Mesenchymal stem cell (in vitro differentiated cells and primary cell): Measurements from ENCODE around the gene METTL26.

Source experiments
- DNase-seq: peaks from one replicate; pipeline ENCODE4 v3.0.0-alpha.2; 2013
- H2AFZ ChIP-seq: one replicate; pipeline ENCODE4 v1.6.1; 2013; ENCODE audit warnings: low read depth, mild to moderate bottlenecking, control low read depth, inconsistent platforms, low read length, moderate library complexity
- H2AK5ac ChIP-seq: 2 replicates; pipeline ENCODE4 v1.6.1; 2013; ENCODE audit warnings: low read length, moderate library complexity, mild to moderate bottlenecking, inconsistent platforms; ENCODE audit not compliant: severe bottlenecking
- H2BK120ac ChIP-seq: one replicate; pipeline ENCODE4 v1.6.1; 2013; ENCODE audit warnings: low read depth, mild to moderate bottlenecking, inconsistent platforms, low read length, moderate library complexity
- H2BK12ac ChIP-seq, 2 experiments: one replicate each; pipeline ENCODE4 v1.6.1; 2013; ENCODE audit warnings: inconsistent platforms in 2 of 2, low read length in 2 of 2, mild to moderate bottlenecking in 2 of 2, moderate library complexity in 2 of 2, control low read depth in 1 of 2
- H2BK15ac ChIP-seq: one replicate; pipeline ENCODE4 v1.6.1; 2013; ENCODE audit warnings: mild to moderate bottlenecking, low read depth, inconsistent platforms; ENCODE audit not compliant: poor library complexity, severe bottlenecking
- H2BK5ac ChIP-seq: 2 replicates; pipeline ENCODE4 v1.6.1; 2013; ENCODE audit warnings: low read depth, mild to moderate bottlenecking, low read length, control low read depth, inconsistent platforms; ENCODE audit not compliant: poor library complexity, severe bottlenecking
- H3K14ac ChIP-seq, 2 experiments: one replicate each; pipeline ENCODE4 v1.6.1; 2013; ENCODE audit warnings: inconsistent platforms in 2 of 2, low read length in 2 of 2, control low read depth in 1 of 2, mild to moderate bottlenecking in 1 of 2, moderate library complexity in 1 of 2
- H3K18ac ChIP-seq, 2 experiments: one replicate each; pipeline ENCODE4 v1.6.1; 2013; ENCODE audit warnings: inconsistent platforms in 2 of 2, low read length in 2 of 2, control low read depth in 1 of 2, low read depth in 1 of 2, mild to moderate bottlenecking in 1 of 2
- H3K23ac ChIP-seq, 2 experiments: one replicate each; pipeline ENCODE4 v1.6.1; 2013; ENCODE audit warnings: inconsistent platforms in 2 of 2, low read length in 2 of 2, mild to moderate bottlenecking in 2 of 2, moderate library complexity in 2 of 2, control low read depth in 1 of 2
- H3K27ac ChIP-seq: 2 replicates; pipeline ENCODE4 v1.5.1; 2013; ENCODE audit warnings: mild to moderate bottlenecking, moderate library complexity, low read length, control low read depth, inconsistent platforms; ENCODE audit not compliant: poor library complexity, severe bottlenecking
- H3K27me3 ChIP-seq, 2 experiments: 2 replicates each; pipeline versions ENCODE4 v1.6.1 to v1.7.0; 2013; ENCODE audit warnings: low read length in 2 of 2, mild to moderate bottlenecking in 2 of 2, moderate library complexity in 2 of 2, control low read depth in 1 of 2, inconsistent platforms in 1 of 2; ENCODE audit not compliant: control insufficient read depth in 1 of 2, insufficient read depth in 1 of 2
- H3K36me3 ChIP-seq, 2 experiments: 2 replicates each; pipeline versions ENCODE4 v1.6.1 to v1.7.0; 2013; ENCODE audit warnings: low read length in 2 of 2, control low read depth in 1 of 2, inconsistent platforms in 1 of 2, low read depth in 1 of 2, mild to moderate bottlenecking in 1 of 2; ENCODE audit not compliant: insufficient read depth in 2 of 2, control insufficient read depth in 1 of 2
- H3K4ac ChIP-seq, 2 experiments: one replicate each; pipeline ENCODE4 v1.6.1; 2013; ENCODE audit warnings: inconsistent platforms in 2 of 2, low read length in 2 of 2, mild to moderate bottlenecking in 2 of 2, moderate library complexity in 2 of 2, control low read depth in 1 of 2, low read depth in 1 of 2
- H3K4me1 ChIP-seq: 2 replicates; pipeline ENCODE4 v1.6.1; 2013; ENCODE audit warnings: low read depth, low read length, control low read depth; ENCODE audit not compliant: control insufficient read depth, insufficient read depth
- H3K4me2 ChIP-seq: 2 replicates; pipeline ENCODE4 v1.6.1; 2013; ENCODE audit warnings: low read length, mild to moderate bottlenecking, inconsistent platforms; ENCODE audit not compliant: poor library complexity, severe bottlenecking
- H3K4me3 ChIP-seq, 2 experiments: 2 replicates each; pipeline versions ENCODE4 v1.5.1 to v1.7.0; 2013; ENCODE audit warnings: low read length in 2 of 2, mild to moderate bottlenecking in 2 of 2, control low read depth in 1 of 2, low read depth in 1 of 2; ENCODE audit not compliant: insufficient read depth in 1 of 2
- H3K79me1 ChIP-seq: replicated peaks from 2 replicates; pipeline ENCODE4 v1.6.1; 2013; ENCODE audit warnings: mild to moderate bottlenecking, control low read depth, low read length, inconsistent platforms; ENCODE audit not compliant: poor library complexity, severe bottlenecking
- H3K9ac ChIP-seq: 2 replicates; pipeline ENCODE4 v1.7.0; 2013; ENCODE audit warnings: mild to moderate bottlenecking, low read length, moderate library complexity
- H3K9me3 ChIP-seq: 2 replicates; pipeline ENCODE4 v1.7.0; 2013; ENCODE audit warnings: mild to moderate bottlenecking, low read length; ENCODE audit not compliant: control insufficient read depth
- H4K8ac ChIP-seq: one replicate; pipeline ENCODE4 v1.6.1; 2013; ENCODE audit warnings: inconsistent platforms, mild to moderate bottlenecking, low read length, moderate library complexity
- H4K91ac ChIP-seq: one replicate; pipeline ENCODE4 v1.6.1; 2013; ENCODE audit warnings: mild to moderate bottlenecking, low read length, inconsistent platforms
- WGBS: methylation state at CpG from one replicate; pipeline ENCODE4 v1.1.7; 2013; ENCODE audit warnings: mixed read lengths; 5-methylcytosine and 5-hydroxymethylcytosine counted together

Gene METTL26

DNA sequence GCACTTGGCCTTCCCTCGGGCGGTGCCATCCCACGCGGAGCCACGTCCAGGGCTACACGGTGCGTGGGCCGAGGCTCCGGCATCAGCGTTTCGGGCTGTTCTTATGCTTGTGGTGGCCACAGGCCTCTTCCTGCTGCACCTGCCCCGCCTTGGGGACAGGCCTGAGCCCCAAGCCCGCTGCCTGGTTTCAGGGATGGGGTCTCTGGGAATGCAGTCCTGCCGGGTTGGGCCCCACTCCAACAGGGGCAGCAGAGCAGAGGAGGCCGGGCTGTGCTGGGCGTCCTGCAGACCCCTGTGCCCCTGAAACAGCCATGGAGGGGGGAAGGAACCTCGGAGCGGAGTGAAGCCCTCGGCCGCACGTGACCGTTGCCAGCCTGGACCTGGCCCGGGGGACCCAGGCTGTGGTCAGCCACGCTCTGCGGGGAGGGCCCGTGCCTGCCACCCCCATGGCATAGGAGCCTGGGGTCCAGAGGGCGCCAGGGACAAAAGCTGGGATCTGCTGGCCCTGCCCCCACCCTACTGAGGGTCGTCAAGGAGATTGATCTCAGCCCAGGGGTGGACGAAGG, 5.8 kb downstream of the METTL26 start:
- H3K14ac ChIP-seq = peak overlapping the region in 1 of 2 experiments; percentile 86
- peak overlapping the region; percentile 49 for H2AK5ac ChIP-seq
- no peak overlapping the region for H3K23ac ChIP-seq
- no peak overlapping the region for H3K27ac ChIP-seq
- H3K79me1 ChIP-seq = peaks cover 14% of the 10 kb centered on the region
- H3K4me3 ChIP-seq = peak overlapping the region in 1 of 2 experiments; percentile 26
- H3K4me2 ChIP-seq = no peak overlapping the region
- H2BK120ac ChIP-seq = peak overlapping the region; percentile 27
- no peaks in the 10 kb centered on the region for H3K27me3 ChIP-seq
- peaks cover 8 to 69% of the 10 kb centered on the region in 2 experiments for H3K36me3 ChIP-seq
- H2BK15ac ChIP-seq = peak overlapping the region; percentile 55
- peak overlapping the region; percentile 38 for H3K9ac ChIP-seq
- H3K9me3 ChIP-seq = no peaks in the 10 kb centered on the region
- 49% methylated on average over 28 of the region's 29 CpGs for WGBS
- peak overlapping the region; percentile 95 for H4K91ac ChIP-seq
- H2BK5ac ChIP-seq = no peak overlapping the region
- peak overlapping the region; percentile 92 to 96 for H2BK12ac ChIP-seq
- H2AFZ ChIP-seq = peak overlapping the region; percentile 2
- no peak for DNase-seq
- peaks cover 63% of the 10 kb centered on the region for H3K4me1 ChIP-seq
- H3K18ac ChIP-seq = peak overlapping the region; percentile 76 to 87
- peak overlapping the region; percentile 84 to 94 for H3K4ac ChIP-seq
- peak overlapping the region; percentile 90 for H4K8ac ChIP-seq

DNA sequence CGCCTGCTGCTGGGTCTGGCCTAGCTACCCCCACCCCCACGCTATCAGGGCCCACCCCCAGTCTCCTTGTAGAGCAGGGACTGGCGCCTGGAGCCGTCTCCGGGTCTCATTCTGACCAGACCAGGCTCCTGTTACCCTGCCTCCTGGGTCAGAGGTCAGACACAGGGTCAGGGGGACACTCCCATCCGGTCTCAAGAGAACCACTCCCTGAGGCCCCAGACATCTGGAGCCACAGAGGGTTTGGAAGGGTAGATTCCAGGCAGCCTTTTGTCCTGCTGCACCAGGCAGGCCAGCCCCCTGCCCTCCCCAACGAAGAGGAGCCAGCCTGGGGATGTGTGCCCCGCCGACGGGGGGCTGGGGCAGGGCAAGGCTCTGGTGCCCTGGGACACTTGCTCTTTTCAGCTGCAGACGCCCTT, 6.3 kb downstream of the METTL26 start:
- DNase-seq = no peak
- 22% methylated on average over 11 of the region's 11 CpGs for WGBS
- H2AFZ ChIP-seq = peak overlapping the region; percentile 2
- no peak overlapping the region for H3K4me3 ChIP-seq
- H3K27ac ChIP-seq = no peak overlapping the region
- H2BK5ac ChIP-seq = no peak overlapping the region
- H2AK5ac ChIP-seq = peak overlapping the region; percentile 49
- H3K79me1 ChIP-seq = peaks cover 14% of the 10 kb centered on the region
- peak overlapping the region; percentile 38 for H3K9ac ChIP-seq
- H3K36me3 ChIP-seq = peaks cover 8 to 72% of the 10 kb centered on the region in 2 experiments
- no peak overlapping the region for H3K23ac ChIP-seq
- peak overlapping the region; percentile 95 for H4K91ac ChIP-seq
- H3K18ac ChIP-seq = peak overlapping the region; percentile 87 to 91
- peaks cover 63% of the 10 kb centered on the region for H3K4me1 ChIP-seq
- peak overlapping the region; percentile 29 to 92 for H2BK12ac ChIP-seq
- H2BK120ac ChIP-seq = peak overlapping the region; percentile 27
- peak overlapping the region; percentile 53 to 94 for H3K4ac ChIP-seq
- peak overlapping the region in 1 of 2 experiments; percentile 86 for H3K14ac ChIP-seq
- H3K27me3 ChIP-seq = no peaks in the 10 kb centered on the region
- H3K4me2 ChIP-seq = no peak overlapping the region
- peak overlapping the region; percentile 33 for H2BK15ac ChIP-seq
- peak overlapping the region; percentile 90 for H4K8ac ChIP-seq
- H3K9me3 ChIP-seq = no peaks in the 10 kb centered on the region

DNA sequence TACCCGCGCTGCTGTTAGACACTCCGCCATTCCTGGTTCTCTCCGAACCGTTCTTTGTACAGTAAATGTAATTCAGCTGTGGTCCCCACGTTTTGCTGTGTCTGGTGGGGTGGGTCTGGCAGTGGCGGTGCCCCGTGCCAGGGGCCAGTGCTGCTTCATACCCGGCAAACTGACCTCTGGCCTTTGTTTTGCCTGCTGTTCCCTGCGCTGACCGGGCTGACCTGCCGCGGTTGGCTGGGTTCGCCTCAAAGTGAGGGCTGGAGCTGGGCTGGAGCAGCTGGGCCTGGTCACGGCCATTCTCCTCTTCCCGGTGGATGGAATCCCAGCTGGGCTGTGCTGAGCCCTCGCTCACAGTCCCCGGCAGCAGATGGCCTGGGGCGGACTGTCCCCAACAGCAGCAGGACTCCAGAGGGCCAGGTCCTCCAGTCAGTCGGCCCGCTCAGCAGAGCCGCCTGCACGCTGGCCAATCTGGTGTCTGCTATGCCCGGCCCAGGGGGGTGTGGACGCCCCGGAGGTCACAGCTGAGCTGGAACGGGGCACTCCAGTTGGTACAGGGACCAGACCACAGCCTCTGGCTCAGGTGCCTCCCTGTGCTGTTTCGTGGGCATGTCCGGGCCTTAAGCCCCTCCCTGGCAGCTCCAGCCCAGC, 6.8 kb downstream of the METTL26 start:
- Histone ChIP-seq H4K8ac (peak overlapping the region; percentile 66), H3K36me3 (peaks cover 8 to 66% of the 10 kb centered on the region in 2 experiments), H3K9me3 (no peaks in the 10 kb centered on the region), H3K18ac (peak overlapping the region in 1 of 2 experiments; percentile 91), H3K23ac (peak overlapping the region in 1 of 2 experiments; percentile 78), H2BK5ac (no peak overlapping the region), H3K4me2 (no peak overlapping the region), H2AK5ac (no peak overlapping the region), H4K91ac (peak overlapping the region; percentile 22), H2AFZ (no peak overlapping the region), H3K14ac (peak overlapping the region in 1 of 2 experiments; percentile 71), H3K4ac (peak overlapping the region; percentile 5 to 58), H3K27ac (no peak overlapping the region), H2BK15ac (no peak overlapping the region), H3K4me3 (peak overlapping the region in 1 of 2 experiments; percentile 17), H3K79me1 (peaks cover 11% of the 10 kb centered on the region), H2BK120ac (peak overlapping the region; percentile 27), H3K9ac (no peak overlapping the region), H2BK12ac (peak overlapping the region; percentile 61 to 88), H3K4me1 (peaks cover 59% of the 10 kb centered on the region), H3K27me3 (no peaks in the 10 kb centered on the region)
- 46% methylated on average over 29 of the region's 29 CpGs for WGBS
- DNase-seq = peak; percentile 44

DNA sequence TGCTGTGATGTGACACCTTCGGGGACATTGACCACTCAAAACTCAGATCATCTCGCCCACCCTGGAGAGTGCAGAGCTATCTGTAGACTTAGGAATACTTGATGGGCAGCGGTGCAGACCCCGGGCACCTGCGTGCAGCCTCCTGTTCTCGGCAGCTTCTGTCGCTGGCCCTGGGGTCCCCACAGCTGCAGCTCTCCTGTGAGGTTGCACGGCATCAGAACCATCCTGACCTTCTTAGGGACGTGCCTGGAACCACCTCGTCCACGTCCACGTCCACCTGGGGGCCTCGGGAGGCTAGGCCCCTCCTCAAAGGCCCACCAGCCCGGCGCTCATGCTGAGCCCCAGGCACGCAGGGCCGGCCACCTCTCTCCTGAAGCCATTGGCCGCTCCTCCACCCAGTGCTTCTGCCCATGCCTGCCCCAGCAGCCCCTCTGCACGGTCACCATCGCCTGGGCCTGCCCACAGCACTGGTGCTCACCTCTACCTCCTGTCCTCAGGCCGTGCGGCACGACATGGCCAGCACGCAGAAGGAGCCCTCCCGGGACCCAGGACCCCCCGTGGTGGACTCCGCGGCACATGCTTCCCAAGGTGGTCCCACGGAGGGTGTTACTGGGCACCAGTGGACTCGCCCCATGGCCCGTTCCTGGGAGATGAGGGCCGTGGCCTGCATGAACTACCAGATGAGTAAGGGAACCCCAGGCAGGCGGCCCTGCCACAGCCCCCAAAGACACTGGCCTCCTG, 7.6 kb downstream of the METTL26 start:
- H2AK5ac ChIP-seq = no peak overlapping the region
- peaks cover 11% of the 10 kb centered on the region for H3K79me1 ChIP-seq
- no peak overlapping the region for H3K9ac ChIP-seq
- H3K9me3 ChIP-seq = no peaks in the 10 kb centered on the region
- H3K18ac ChIP-seq = no peak overlapping the region
- no peak overlapping the region for H3K4me3 ChIP-seq
- H3K4me2 ChIP-seq = no peak overlapping the region
- peak overlapping the region; percentile 61 to 75 for H2BK12ac ChIP-seq
- H3K4ac ChIP-seq = peak overlapping the region in 1 of 2 experiments; percentile 17
- H2BK15ac ChIP-seq = peak overlapping the region; percentile 65
- no peak overlapping the region for H3K23ac ChIP-seq
- 96% methylated on average over 33 of the region's 33 CpGs for WGBS
- H3K27me3 ChIP-seq = no peaks in the 10 kb centered on the region
- peaks cover 57% of the 10 kb centered on the region for H3K4me1 ChIP-seq
- H2BK120ac ChIP-seq = no peak overlapping the region
- peaks cover 4 to 58% of the 10 kb centered on the region in 2 experiments for H3K36me3 ChIP-seq
- peak overlapping the region; percentile 1 for H2AFZ ChIP-seq
- no peak for DNase-seq
- H3K27ac ChIP-seq = no peak overlapping the region
- peak overlapping the region; percentile 5 for H4K8ac ChIP-seq
- H3K14ac ChIP-seq = no peak overlapping the region
- H4K91ac ChIP-seq = peak overlapping the region; percentile 66
- no peak overlapping the region for H2BK5ac ChIP-seq
